ENCODE results near the gene SYCN. TPM values are rescaled to one million over a fixed set of nuclear protein-coding genes. Genes with fewer than 3 reads are reported as not detected.
"Not testable (repeated sequence)": the region's sequence is repeated elsewhere in the genome, so short reads cannot be mapped to it uniquely, and the experiment has no call there.

SYCN gene
- total and polyA plus RNA-seq, 2 donors (not counting 3 experiments of a cell fraction or from before 2014, with no cell fraction given): not detected

GRCh38 chr19:39246951-39247669 lies 43.0 kb upstream of the SYCN start:
- no peak overlapping the region for H3K27ac ChIP-seq (ENCODE audit: insufficient read depth, low read depth, low read length)
- no peak overlapping the region for H3K9ac ChIP-seq (replicated peaks; ENCODE audit: extremely low read depth, insufficient read depth, low read length)
- intact Hi-C loops (cut with micrococcal nuclease): no loop called here
- H3K4me1 ChIP-seq (ENCODE audit: control insufficient read depth, extremely low read depth, insufficient read depth, low read length): no peaks in the 10 kb centered on the region
- no peak overlapping the region for H3K4me3 ChIP-seq (replicated peaks in 1 of 3; ENCODE audit: insufficient read depth in 1 of 3, low read depth in 1 of 3, low read length in 3 of 3)
- no peaks in the 10 kb centered on the region for H3K79me2 ChIP-seq (ENCODE audit: control insufficient read depth, insufficient read depth, low read length)
- H3K27me3 ChIP-seq (ENCODE audit: control insufficient read depth in 2 of 2, insufficient read depth in 2 of 2, low read length in 2 of 2): peaks cover 28 to 34% of the 10 kb centered on the region in 2 experiments
- no peaks in the 10 kb centered on the region for H4K20me1 ChIP-seq (replicated peaks; ENCODE audit: control insufficient read depth, extremely low read depth, insufficient read depth, low read length)
- TF ChIP-seq POLR2AphosphoS5 (IDR thresholded peaks at IDR 0.05; ENCODE audit: insufficient read depth, low read depth, low read length) (no peak), MYC (IDR thresholded peaks at IDR 0.05; ENCODE audit: low read depth, low read length) (no peak)
- no peak overlapping the region for H3K4me2 ChIP-seq (ENCODE audit: insufficient read depth, low read length)
- peak; percentile 26 for FAIRE-seq
- DNase-seq (ENCODE audit: low read depth, low spot score): peak; percentile 13
- dilution Hi-C loops (cut with MboI; ENCODE audit: extremely low pct_ligation_motif_present, low sequenced_read_pairs): no loop called here
- BruUV-seq (replicated peaks): no TSS peak
- ChIA-PET POLR2A (no interaction called here), CTCF (no interaction called here)
- H3K36me3 ChIP-seq (ENCODE audit: control insufficient read depth in 2 of 2, extremely low read depth in 1 of 2, insufficient read depth in 2 of 2, low read length in 2 of 2): no peaks in the 10 kb centered on the region
- no peaks in the 10 kb centered on the region for H3K9me3 ChIP-seq (replicated peaks; ENCODE audit: control insufficient read depth, insufficient read depth, low read length)
- H3K9me1 ChIP-seq (replicated peaks; ENCODE audit: control insufficient read depth, extremely low read depth, insufficient read depth, low read length): no peaks in the 10 kb centered on the region
- peak overlapping the region; percentile 62 for H2AFZ ChIP-seq (ENCODE audit: low read depth, low read length)

GRCh38 chr19:39245166-39245565 lies 41.1 kb upstream of the SYCN start:
- H3K27ac ChIP-seq (ENCODE audit: insufficient read depth, low read depth, low read length); H3K9me1 ChIP-seq (replicated peaks; ENCODE audit: control insufficient read depth, extremely low read depth, insufficient read depth, low read length); H3K36me3 ChIP-seq (ENCODE audit: control insufficient read depth in 2 of 2, extremely low read depth in 1 of 2, insufficient read depth in 2 of 2, low read length in 2 of 2); intact Hi-C loops (cut with micrococcal nuclease); POLR2A ChIA-PET; H3K9ac ChIP-seq (replicated peaks; ENCODE audit: extremely low read depth, insufficient read depth, low read length); H2AFZ ChIP-seq (ENCODE audit: low read depth, low read length); H3K4me1 ChIP-seq (ENCODE audit: control insufficient read depth, extremely low read depth, insufficient read depth, low read length); DNase-seq (ENCODE audit: low read depth, low spot score); BruUV-seq (replicated peaks); H3K4me2 ChIP-seq (ENCODE audit: insufficient read depth, low read length); H3K9me3 ChIP-seq (replicated peaks; ENCODE audit: control insufficient read depth, insufficient read depth, low read length); dilution Hi-C loops (cut with MboI; ENCODE audit: extremely low pct_ligation_motif_present, low sequenced_read_pairs); FAIRE-seq; H3K4me3 ChIP-seq (replicated peaks in 1 of 3; ENCODE audit: insufficient read depth in 1 of 3, low read depth in 1 of 3, low read length in 3 of 3); H4K20me1 ChIP-seq (replicated peaks; ENCODE audit: control insufficient read depth, extremely low read depth, insufficient read depth, low read length); H3K79me2 ChIP-seq (ENCODE audit: control insufficient read depth, insufficient read depth, low read length); CTCF ChIA-PET: not testable (repeated sequence)
- H3K27me3 ChIP-seq (ENCODE audit: control insufficient read depth in 2 of 2, insufficient read depth in 2 of 2, low read length in 2 of 2): peaks cover 22 to 30% of the 10 kb centered on the region in 2 experiments

- H3K36me3 ChIP-seq (ENCODE audit: control insufficient read depth in 2 of 2, extremely low read depth in 1 of 2, insufficient read depth in 2 of 2, low read length in 2 of 2); DNase-seq (ENCODE audit: low read depth, low spot score); FAIRE-seq; dilution Hi-C loops (cut with MboI; ENCODE audit: extremely low pct_ligation_motif_present, low sequenced_read_pairs); H3K4me2 ChIP-seq (ENCODE audit: insufficient read depth, low read length); H3K4me1 ChIP-seq (ENCODE audit: control insufficient read depth, extremely low read depth, insufficient read depth, low read length); H3K79me2 ChIP-seq (ENCODE audit: control insufficient read depth, insufficient read depth, low read length); H3K9me1 ChIP-seq (replicated peaks; ENCODE audit: control insufficient read depth, extremely low read depth, insufficient read depth, low read length); H3K27ac ChIP-seq (ENCODE audit: insufficient read depth, low read depth, low read length); POLR2A ChIA-PET; H4K20me1 ChIP-seq (replicated peaks; ENCODE audit: control insufficient read depth, extremely low read depth, insufficient read depth, low read length); H3K9me3 ChIP-seq (replicated peaks; ENCODE audit: control insufficient read depth, insufficient read depth, low read length); CTCF ChIA-PET; intact Hi-C loops (cut with micrococcal nuclease); H2AFZ ChIP-seq (ENCODE audit: low read depth, low read length); H3K4me3 ChIP-seq (replicated peaks in 1 of 3; ENCODE audit: insufficient read depth in 1 of 3, low read depth in 1 of 3, low read length in 3 of 3); H3K9ac ChIP-seq (replicated peaks; ENCODE audit: extremely low read depth, insufficient read depth, low read length); BruUV-seq (replicated peaks): not testable (repeated sequence)
- peaks cover 20 to 28% of the 10 kb centered on the region in 2 experiments for H3K27me3 ChIP-seq (ENCODE audit: control insufficient read depth in 2 of 2, insufficient read depth in 2 of 2, low read length in 2 of 2)
These were observed 40.5 kb upstream of the SYCN start, which contains the start of gene IFNL3 for GRCh38 chr19:39244410-39245100. Gene IFNL3, minus strand, starts transcription at chr19:39245006. Its CDS starts 39 bp downstream, at chr19:39244967.

GRCh38 chr19:39243741-39244140 lies 39.7 kb upstream of the SYCN start:
- H3K36me3 ChIP-seq (ENCODE audit: control insufficient read depth in 2 of 2, extremely low read depth in 1 of 2, insufficient read depth in 2 of 2, low read length in 2 of 2); FAIRE-seq; H3K9me3 ChIP-seq (replicated peaks; ENCODE audit: control insufficient read depth, insufficient read depth, low read length); H4K20me1 ChIP-seq (replicated peaks; ENCODE audit: control insufficient read depth, extremely low read depth, insufficient read depth, low read length); DNase-seq (ENCODE audit: low read depth, low spot score); H3K4me1 ChIP-seq (ENCODE audit: control insufficient read depth, extremely low read depth, insufficient read depth, low read length); H3K9ac ChIP-seq (replicated peaks; ENCODE audit: extremely low read depth, insufficient read depth, low read length); CTCF ChIA-PET; H3K79me2 ChIP-seq (ENCODE audit: control insufficient read depth, insufficient read depth, low read length); H3K4me3 ChIP-seq (replicated peaks in 1 of 3; ENCODE audit: insufficient read depth in 1 of 3, low read depth in 1 of 3, low read length in 3 of 3); H3K27ac ChIP-seq (ENCODE audit: insufficient read depth, low read depth, low read length); BruUV-seq (replicated peaks); H3K9me1 ChIP-seq (replicated peaks; ENCODE audit: control insufficient read depth, extremely low read depth, insufficient read depth, low read length); POLR2A ChIA-PET; intact Hi-C loops (cut with micrococcal nuclease); H2AFZ ChIP-seq (ENCODE audit: low read depth, low read length); H3K4me2 ChIP-seq (ENCODE audit: insufficient read depth, low read length); dilution Hi-C loops (cut with MboI; ENCODE audit: extremely low pct_ligation_motif_present, low sequenced_read_pairs): not testable (repeated sequence)
- peaks cover 12 to 20% of the 10 kb centered on the region in 2 experiments for H3K27me3 ChIP-seq (ENCODE audit: control insufficient read depth in 2 of 2, insufficient read depth in 2 of 2, low read length in 2 of 2)
